GM23248 (cell line): ENCODE data around the gene LMAN2L. TPM values are rescaled to one million over a fixed set of nuclear protein-coding genes. Genes with fewer than 3 reads are reported as not detected.

Source experiments
- DNase-seq: peaks from one replicate; pipeline ENCODE4 v3.0.0-alpha.2; 2015
- H2AFZ ChIP-seq: fragments of 200-600 bp; sonication (generic); 2 replicates; pipeline ENCODE4 v1.6.1; 2016; ENCODE audit warnings: antibody characterized with exemption
- H3F3A ChIP-seq: fragments of 200-600 bp; sonication (generic); 2 replicates; pipeline ENCODE4 v1.6.1; 2016; ENCODE audit warnings: mild to moderate bottlenecking, antibody characterized with exemption, mixed run types; ENCODE audit not compliant: insufficient read depth
- H3K27ac ChIP-seq: fragments of 200-600 bp; sonication (generic); 2 replicates; pipeline ENCODE4 v1.5.1; 2016; ENCODE audit warnings: mild to moderate bottlenecking
- H3K27me3 ChIP-seq: fragments of 200-600 bp; sonication (generic); replicated peaks from 2 replicates; pipeline ENCODE4 v1.6.1; 2016; ENCODE audit warnings: mild to moderate bottlenecking; ENCODE audit not compliant: insufficient read depth
- H3K36me3 ChIP-seq: fragments of 200-600 bp; sonication (generic); 2 replicates; pipeline ENCODE4 v1.6.1; 2016; ENCODE audit warnings: low read depth, mild to moderate bottlenecking
- H3K4me1 ChIP-seq: fragments of 200-600 bp; sonication (generic); 2 replicates; pipeline ENCODE4 v1.6.1; 2016; ENCODE audit warnings: mild to moderate bottlenecking; ENCODE audit not compliant: insufficient read depth
- H3K4me2 ChIP-seq: fragments of 200-600 bp; sonication (generic); one replicate; pipeline ENCODE4 v1.6.1; 2016; ENCODE audit warnings: mild to moderate bottlenecking; ENCODE audit not compliant: unreplicated experiment
- H3K4me3 ChIP-seq: fragments of 200-600 bp; sonication (generic); 2 replicates; pipeline ENCODE4 v1.5.1; 2016; ENCODE audit warnings: mild to moderate bottlenecking
- H3K79me2 ChIP-seq: fragments of 200-600 bp; sonication (generic); 2 replicates; pipeline ENCODE4 v1.6.1; 2016; ENCODE audit warnings: mild to moderate bottlenecking; ENCODE audit not compliant: insufficient read depth
- H3K9ac ChIP-seq: fragments of 200-600 bp; sonication (generic); 2 replicates; pipeline ENCODE4 v1.6.1; 2016; ENCODE audit warnings: mild to moderate bottlenecking
- H3K9me2 ChIP-seq: fragments of 200-600 bp; sonication (generic); 2 replicates; pipeline ENCODE4 v1.6.1; 2016; ENCODE audit warnings: mixed run types, mild to moderate bottlenecking, moderate library complexity; ENCODE audit not compliant: insufficient read depth
- H3K9me3 ChIP-seq: fragments of 200-600 bp; sonication (generic); one replicate; pipeline ENCODE4 v1.6.1; 2017; ENCODE audit warnings: low read depth
- H4K20me1 ChIP-seq: fragments of 200-600 bp; sonication (generic); 2 replicates; pipeline ENCODE4 v1.6.0; 2016; ENCODE audit not compliant: insufficient read depth
- EZH2 ChIP-seq: fragments of 200-600 bp; sonication (generic); IDR thresholded peaks from 2 replicates; pipeline ENCODE4 v1.6.1; 2018; ENCODE audit warnings: antibody characterized with exemption, mild to moderate bottlenecking; ENCODE audit not compliant: insufficient read depth, poor library complexity, severe bottlenecking
- EZH2phosphoT487 ChIP-seq: fragments of 200-600 bp; sonication (generic); IDR thresholded peaks from 2 replicates; pipeline ENCODE4 v1.6.1; 2018; ENCODE audit warnings: antibody characterized with exemption, moderate library complexity, mild to moderate bottlenecking, low read depth; ENCODE audit not compliant: insufficient read depth
- WGBS, 2 experiments: methylation state at CpG; one replicate each; pipeline ENCODE4 v1.1.6; 2015 to 2017; ENCODE audit warnings: low lambda C conversion rate in 2 of 2, low coverage in 1 of 2; ENCODE audit errors: missing lambda C conversion rate in 2 of 2; 5-methylcytosine and 5-hydroxymethylcytosine counted together
- in situ Hi-C: fragments of 300-500 bp; cut with MboI; formaldehyde crosslinking; loops from 2 replicates; pipeline ENCODE4 v1.15.0; 2020
- polyA plus RNA-seq: library from polyadenylated mRNA; unstranded; fragments of >200 nt; fragmentation: Nextera tagmentation; extraction: Ambion mirVana; gene quantifications from 2 replicates; pipeline ENCODE4 v1.2.1, GENCODE V29; 2016
- total RNA-seq: library from RNA; depleted of rRNA; stranded (reverse); fragments of >200 nt; shearing (Covaris generic); gene quantifications from 2 replicates; pipeline ENCODE4 v1.2.3, GENCODE V29; 2014

The LMAN2L gene
- total and polyA plus RNA-seq, 2 experiments from 2014 or later, result 22.3 to 24.6 TPM

- H3K4me2 ChIP-seq, result no peak overlapping the region
- H4K20me1 ChIP-seq, result no peaks in the 10 kb centered on the region
- DNase-seq, result no peak
- WGBS, 2 experiments, result 77 to 80% methylated on average over 9 of the region's 9 CpGs
- H3K27me3 ChIP-seq, result no peaks in the 10 kb centered on the region
- H3K4me3 ChIP-seq, result no peak overlapping the region
- H3K9ac ChIP-seq, result no peak overlapping the region
- H3K27ac ChIP-seq, result no peak overlapping the region
- no peaks in the 10 kb centered on the region for H3K36me3 ChIP-seq
- no peak overlapping the region for H2AFZ ChIP-seq
- H3F3A ChIP-seq, result no peaks in the 10 kb centered on the region
- H3K79me2 ChIP-seq, result no peaks in the 10 kb centered on the region
- no peaks in the 10 kb centered on the region for H3K9me2 ChIP-seq
- H3K9me3 ChIP-seq, result no peaks in the 10 kb centered on the region
- TF ChIP-seq EZH2 (no peak), EZH2phosphoT487 (no peak)
- H3K4me1 ChIP-seq, result no peaks in the 10 kb centered on the region
- in situ Hi-C loops, result no loop called here
Observed at GRCh38 chr2:96699621-96700020, 40.2 kb downstream of the LMAN2L start.

DNA sequence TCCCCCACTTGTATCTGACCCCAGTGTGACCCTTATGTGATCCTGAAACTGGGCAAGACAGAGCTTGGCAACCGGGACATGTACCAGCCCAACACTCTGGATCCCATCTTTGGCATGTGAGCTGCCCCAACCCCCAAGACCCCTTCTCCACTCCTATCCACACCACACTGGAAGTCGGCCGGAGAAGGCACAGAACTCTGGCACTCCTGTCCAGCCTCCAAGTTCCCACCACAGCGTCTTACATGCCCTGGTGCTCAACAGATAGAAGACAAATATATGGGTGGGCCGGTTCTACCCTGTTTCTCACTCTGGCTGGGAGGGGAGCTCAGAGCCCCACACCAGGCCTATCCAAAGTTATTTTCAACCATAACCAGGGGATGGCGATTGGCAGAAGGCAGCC, 40.8 kb downstream of the LMAN2L start:
- H3K79me2 ChIP-seq, result no peaks in the 10 kb centered on the region

DNA sequence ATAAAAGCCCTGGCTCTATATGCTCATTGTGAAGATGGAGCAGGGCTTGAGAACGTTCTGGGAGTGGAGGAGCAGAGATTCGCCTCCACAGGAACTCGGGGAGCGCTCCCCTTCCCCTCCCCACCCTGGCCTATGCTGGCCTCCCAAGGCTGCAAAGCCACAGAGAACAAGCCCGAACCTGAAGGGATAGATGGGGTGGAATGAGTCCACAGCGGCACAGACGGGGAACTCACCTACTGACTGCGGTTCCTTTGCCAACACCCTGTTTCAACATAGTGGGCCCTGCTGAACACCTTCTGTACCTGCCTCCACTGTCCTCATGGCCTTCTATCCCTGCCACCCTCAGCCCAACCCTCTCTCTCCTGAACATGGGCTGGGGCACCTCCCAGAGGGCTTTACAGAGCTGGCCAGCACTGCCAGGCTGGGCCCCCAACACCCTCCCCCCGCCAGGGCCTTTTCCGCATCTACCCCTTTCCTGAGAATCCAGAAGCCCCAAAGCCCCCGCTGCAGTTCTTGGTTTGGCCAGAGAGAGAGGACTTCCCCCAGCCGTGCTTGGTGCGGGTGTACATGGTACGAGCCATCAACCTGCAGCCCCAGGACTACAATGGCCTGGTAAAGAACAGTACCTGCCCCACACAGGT, 41.5 kb downstream of the LMAN2L start:
- H3K36me3 ChIP-seq, result no peaks in the 10 kb centered on the region
- no peak for DNase-seq
- H3K4me2 ChIP-seq, result no peak overlapping the region
- no peaks in the 10 kb centered on the region for H4K20me1 ChIP-seq
- H3K4me1 ChIP-seq, result no peaks in the 10 kb centered on the region
- WGBS, 2 experiments, result 92 to 94% methylated on average over 12 to 14 of the region's 14 CpGs
- H3K9ac ChIP-seq, result no peak overlapping the region
- in situ Hi-C loops, result no loop called here
- TF ChIP-seq EZH2 (no peak), EZH2phosphoT487 (no peak)
- no peak overlapping the region for H2AFZ ChIP-seq
- H3K27ac ChIP-seq, result no peak overlapping the region
- no peak overlapping the region for H3K4me3 ChIP-seq
- H3K79me2 ChIP-seq, result no peaks in the 10 kb centered on the region
- H3K9me2 ChIP-seq, result no peaks in the 10 kb centered on the region
- no peaks in the 10 kb centered on the region for H3K27me3 ChIP-seq
- no peaks in the 10 kb centered on the region for H3K9me3 ChIP-seq
- no peaks in the 10 kb centered on the region for H3F3A ChIP-seq

More for the DNA sequence above, 40.8 kb downstream of the LMAN2L start:
- Histone ChIP-seq H4K20me1 (no peaks in the 10 kb centered on the region), H3K27me3 (no peaks in the 10 kb centered on the region), H3K4me2 (no peak overlapping the region), H3K4me3 (no peak overlapping the region), H3K9me2 (no peaks in the 10 kb centered on the region), H3K27ac (no peak overlapping the region), H3K36me3 (no peaks in the 10 kb centered on the region), H3K9ac (no peak overlapping the region), H3F3A (no peaks in the 10 kb centered on the region), H2AFZ (no peak overlapping the region), H3K9me3 (no peaks in the 10 kb centered on the region), H3K4me1 (no peaks in the 10 kb centered on the region)
- in situ Hi-C loops, result no loop called here
- no peak for TF ChIP-seq EZH2
- TF ChIP-seq EZH2phosphoT487, result no peak
- WGBS, 2 experiments, result 93 to 94% methylated on average over 6 of the region's 6 CpGs
- DNase-seq, result no peak

DNA sequence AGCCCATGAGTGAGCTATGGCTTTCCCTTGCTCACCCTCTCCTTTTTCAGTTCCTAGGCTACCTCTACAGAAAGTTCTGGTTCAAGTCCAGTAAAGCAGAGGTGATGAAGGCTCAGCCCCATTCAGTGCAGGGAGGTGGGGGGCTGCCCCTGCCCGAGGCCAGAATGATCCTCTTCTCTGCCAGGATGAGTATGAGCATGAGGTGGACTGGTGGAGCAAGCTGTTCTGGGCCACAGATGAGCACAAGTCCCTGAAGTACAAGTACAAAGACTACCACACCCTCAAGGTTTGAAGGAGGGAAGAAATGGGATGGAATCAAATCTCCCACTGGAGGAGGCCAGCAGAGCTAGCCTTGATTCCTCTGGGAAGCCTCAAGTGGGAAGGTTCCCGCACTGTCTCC, 42.4 kb downstream of the LMAN2L start:
- 75 to 80% methylated on average over 2 of the region's 2 CpGs for WGBS, 2 experiments
- DNase-seq, result no peak
- in situ Hi-C loops, result no loop called here

DNA sequence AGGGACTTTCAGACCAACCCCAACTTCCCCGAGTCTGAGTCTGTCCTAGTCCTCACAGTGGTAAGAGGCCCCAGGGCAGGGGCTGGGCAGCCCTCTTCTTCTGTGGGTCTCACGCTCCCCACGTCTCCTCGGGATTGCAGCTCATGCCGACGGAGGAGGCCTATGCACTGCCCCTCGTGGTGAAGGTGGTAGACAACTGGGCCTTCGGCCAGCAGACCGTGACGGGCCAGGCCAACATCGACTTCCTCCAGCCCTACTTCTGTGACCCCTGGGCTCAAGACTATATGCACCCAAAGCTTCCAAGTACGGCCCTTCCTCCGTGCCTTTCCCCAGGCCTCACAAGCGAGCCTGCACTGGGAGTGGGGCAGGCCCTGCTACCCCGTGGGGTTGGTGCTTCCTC, 44.3 kb downstream of the LMAN2L start:
- no peaks in the 10 kb centered on the region for H3K79me2 ChIP-seq
- H3F3A ChIP-seq, result no peaks in the 10 kb centered on the region
- WGBS, 2 experiments, result 67 to 73% methylated on average over 15 of the region's 15 CpGs
- H3K27me3 ChIP-seq, result no peaks in the 10 kb centered on the region
- H3K9ac ChIP-seq, result no peak overlapping the region
- H3K4me2 ChIP-seq, result no peak overlapping the region
- in situ Hi-C loops, result no loop called here
- DNase-seq, result no peak
- no peak overlapping the region for H3K4me3 ChIP-seq
- no peaks in the 10 kb centered on the region for H3K4me1 ChIP-seq
- TF ChIP-seq EZH2 (no peak), EZH2phosphoT487 (no peak)
- no peak overlapping the region for H3K27ac ChIP-seq
- H3K9me3 ChIP-seq, result no peaks in the 10 kb centered on the region
- no peaks in the 10 kb centered on the region for H4K20me1 ChIP-seq
- no peaks in the 10 kb centered on the region for H3K9me2 ChIP-seq
- no peaks in the 10 kb centered on the region for H3K36me3 ChIP-seq
- no peak overlapping the region for H2AFZ ChIP-seq

More for the DNA sequence above, 42.4 kb downstream of the LMAN2L start:
- no peaks in the 10 kb centered on the region for H3K4me1 ChIP-seq
- H3K9ac ChIP-seq, result no peak overlapping the region
- H3K36me3 ChIP-seq, result no peaks in the 10 kb centered on the region
- no peaks in the 10 kb centered on the region for H3F3A ChIP-seq
- no peaks in the 10 kb centered on the region for H3K9me3 ChIP-seq
- no peaks in the 10 kb centered on the region for H3K27me3 ChIP-seq
- H3K27ac ChIP-seq, result no peak overlapping the region
- H3K4me3 ChIP-seq, result no peak overlapping the region
- no peak overlapping the region for H2AFZ ChIP-seq
- TF ChIP-seq EZH2phosphoT487, result no peak
- TF ChIP-seq EZH2, result no peak
- no peaks in the 10 kb centered on the region for H3K79me2 ChIP-seq
- H4K20me1 ChIP-seq, result no peaks in the 10 kb centered on the region
- H3K9me2 ChIP-seq, result no peaks in the 10 kb centered on the region
- H3K4me2 ChIP-seq, result no peak overlapping the region
